ENCODE data around the gene NDUFB2. TPM values are rescaled to one million over a fixed set of nuclear protein-coding genes. Genes with fewer than 3 reads are reported as not detected.

Gene NDUFB2
- total and polyA plus RNA-seq, 2 of the 13 experiments (the other 11 are each of a cell fraction or from before 2014, with no cell fraction given) = 206 to 221 TPM

DNA sequence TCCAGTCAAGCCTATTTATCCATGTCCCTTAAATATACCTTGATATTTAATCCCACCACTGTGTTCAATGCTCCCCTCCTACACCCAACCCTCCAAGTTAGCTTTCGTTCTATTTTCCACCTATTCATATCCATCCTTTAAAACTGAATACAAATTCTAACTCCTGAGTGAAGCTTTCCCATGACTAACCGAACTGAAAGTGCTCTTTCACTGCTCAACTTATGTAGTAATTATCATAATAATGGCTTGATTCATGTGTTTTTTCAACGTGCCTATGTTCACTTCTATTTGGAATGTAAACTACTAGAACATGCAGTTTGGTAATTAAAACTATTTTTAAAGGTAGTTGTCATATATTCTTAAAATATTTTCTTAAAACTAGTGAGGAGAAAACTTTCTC, 58.0 kb downstream of the NDUFB2 start:
- TF ChIP-seq, protein P1, sequence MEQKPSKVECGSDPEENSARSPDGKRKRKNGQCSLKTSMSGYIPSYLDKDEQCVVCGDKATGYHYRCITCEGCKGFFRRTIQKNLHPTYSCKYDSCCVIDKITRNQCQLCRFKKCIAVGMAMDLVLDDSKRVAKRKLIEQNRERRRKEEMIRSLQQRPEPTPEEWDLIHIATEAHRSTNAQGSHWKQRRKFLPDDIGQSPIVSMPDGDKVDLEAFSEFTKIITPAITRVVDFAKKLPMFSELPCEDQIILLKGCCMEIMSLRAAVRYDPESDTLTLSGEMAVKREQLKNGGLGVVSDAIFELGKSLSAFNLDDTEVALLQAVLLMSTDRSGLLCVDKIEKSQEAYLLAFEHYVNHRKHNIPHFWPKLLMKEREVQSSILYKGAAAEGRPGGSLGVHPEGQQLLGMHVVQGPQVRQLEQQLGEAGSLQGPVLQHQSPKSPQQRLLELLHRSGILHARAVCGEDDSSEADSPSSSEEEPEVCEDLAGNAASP (CRISPR knock-in tag; IDR thresholded peaks at IDR 0.05; ENCODE audit: borderline replicate concordance) = no peak
- TF ChIP-seq, protein P2, sequence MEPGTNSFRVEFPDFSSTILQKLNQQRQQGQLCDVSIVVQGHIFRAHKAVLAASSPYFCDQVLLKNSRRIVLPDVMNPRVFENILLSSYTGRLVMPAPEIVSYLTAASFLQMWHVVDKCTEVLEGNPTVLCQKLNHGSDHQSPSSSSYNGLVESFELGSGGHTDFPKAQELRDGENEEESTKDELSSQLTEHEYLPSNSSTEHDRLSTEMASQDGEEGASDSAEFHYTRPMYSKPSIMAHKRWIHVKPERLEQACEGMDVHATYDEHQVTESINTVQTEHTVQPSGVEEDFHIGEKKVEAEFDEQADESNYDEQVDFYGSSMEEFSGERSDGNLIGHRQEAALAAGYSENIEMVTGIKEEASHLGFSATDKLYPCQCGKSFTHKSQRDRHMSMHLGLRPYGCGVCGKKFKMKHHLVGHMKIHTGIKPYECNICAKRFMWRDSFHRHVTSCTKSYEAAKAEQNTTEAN (CRISPR knock-in tag; conservative IDR thresholded peaks at IDR 0.05) = no peak
- TF ChIP-seq, protein P3, sequence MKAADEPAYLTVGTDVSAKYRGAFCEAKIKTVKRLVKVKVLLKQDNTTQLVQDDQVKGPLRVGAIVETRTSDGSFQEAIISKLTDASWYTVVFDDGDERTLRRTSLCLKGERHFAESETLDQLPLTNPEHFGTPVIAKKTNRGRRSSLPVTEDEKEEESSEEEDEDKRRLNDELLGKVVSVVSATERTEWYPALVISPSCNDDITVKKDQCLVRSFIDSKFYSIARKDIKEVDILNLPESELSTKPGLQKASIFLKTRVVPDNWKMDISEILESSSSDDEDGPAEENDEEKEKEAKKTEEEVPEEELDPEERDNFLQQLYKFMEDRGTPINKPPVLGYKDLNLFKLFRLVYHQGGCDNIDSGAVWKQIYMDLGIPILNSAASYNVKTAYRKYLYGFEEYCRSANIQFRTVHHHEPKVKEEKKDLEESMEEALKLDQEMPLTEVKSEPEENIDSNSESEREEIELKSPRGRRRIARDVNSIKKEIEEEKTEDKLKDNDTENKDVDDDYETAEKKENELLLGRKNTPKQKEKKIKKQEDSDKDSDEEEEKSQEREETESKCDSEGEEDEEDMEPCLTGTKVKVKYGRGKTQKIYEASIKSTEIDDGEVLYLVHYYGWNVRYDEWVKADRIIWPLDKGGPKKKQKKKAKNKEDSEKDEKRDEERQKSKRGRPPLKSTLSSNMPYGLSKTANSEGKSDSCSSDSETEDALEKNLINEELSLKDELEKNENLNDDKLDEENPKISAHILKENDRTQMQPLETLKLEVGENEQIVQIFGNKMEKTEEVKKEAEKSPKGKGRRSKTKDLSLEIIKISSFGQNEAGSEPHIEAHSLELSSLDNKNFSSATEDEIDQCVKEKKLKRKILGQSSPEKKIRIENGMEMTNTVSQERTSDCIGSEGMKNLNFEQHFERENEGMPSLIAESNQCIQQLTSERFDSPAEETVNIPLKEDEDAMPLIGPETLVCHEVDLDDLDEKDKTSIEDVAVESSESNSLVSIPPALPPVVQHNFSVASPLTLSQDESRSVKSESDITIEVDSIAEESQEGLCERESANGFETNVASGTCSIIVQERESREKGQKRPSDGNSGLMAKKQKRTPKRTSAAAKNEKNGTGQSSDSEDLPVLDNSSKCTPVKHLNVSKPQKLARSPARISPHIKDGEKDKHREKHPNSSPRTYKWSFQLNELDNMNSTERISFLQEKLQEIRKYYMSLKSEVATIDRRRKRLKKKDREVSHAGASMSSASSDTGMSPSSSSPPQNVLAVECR (CRISPR knock-in tag; IDR thresholded peaks at IDR 0.05; ENCODE audit: borderline replicate concordance) = no peak
- no peak for TF ChIP-seq ZNF335 (CRISPR knock-in tag; IDR thresholded peaks at IDR 0.05)
- no peak for TF ChIP-seq REL (CRISPR knock-in tag; conservative IDR thresholded peaks at IDR 0.05)
- no peak for TF ChIP-seq ZBTB8A (CRISPR knock-in tag; IDR thresholded peaks at IDR 0.05; ENCODE audit: borderline replicate concordance, low read depth)
- no peak for TF ChIP-seq DNMT3B (CRISPR knock-in tag; conservative IDR thresholded peaks at IDR 0.05)
- TF ChIP-seq ZBTB20 (CRISPR knock-in tag; IDR thresholded peaks at IDR 0.05; ENCODE audit: borderline replicate concordance, low read depth) = no peak
- TF ChIP-seq ZNF510 (CRISPR knock-in tag; IDR thresholded peaks at IDR 0.05; ENCODE audit: low read depth) = no peak
- TF ChIP-seq, protein P4, sequence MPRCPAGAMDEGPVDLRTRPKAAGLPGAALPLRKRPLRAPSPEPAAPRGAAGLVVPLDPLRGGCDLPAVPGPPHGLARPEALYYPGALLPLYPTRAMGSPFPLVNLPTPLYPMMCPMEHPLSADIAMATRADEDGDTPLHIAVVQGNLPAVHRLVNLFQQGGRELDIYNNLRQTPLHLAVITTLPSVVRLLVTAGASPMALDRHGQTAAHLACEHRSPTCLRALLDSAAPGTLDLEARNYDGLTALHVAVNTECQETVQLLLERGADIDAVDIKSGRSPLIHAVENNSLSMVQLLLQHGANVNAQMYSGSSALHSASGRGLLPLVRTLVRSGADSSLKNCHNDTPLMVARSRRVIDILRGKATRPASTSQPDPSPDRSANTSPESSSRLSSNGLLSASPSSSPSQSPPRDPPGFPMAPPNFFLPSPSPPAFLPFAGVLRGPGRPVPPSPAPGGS (CRISPR knock-in tag; IDR thresholded peaks at IDR 0.05) = no peak
- TF ChIP-seq, protein P5, sequence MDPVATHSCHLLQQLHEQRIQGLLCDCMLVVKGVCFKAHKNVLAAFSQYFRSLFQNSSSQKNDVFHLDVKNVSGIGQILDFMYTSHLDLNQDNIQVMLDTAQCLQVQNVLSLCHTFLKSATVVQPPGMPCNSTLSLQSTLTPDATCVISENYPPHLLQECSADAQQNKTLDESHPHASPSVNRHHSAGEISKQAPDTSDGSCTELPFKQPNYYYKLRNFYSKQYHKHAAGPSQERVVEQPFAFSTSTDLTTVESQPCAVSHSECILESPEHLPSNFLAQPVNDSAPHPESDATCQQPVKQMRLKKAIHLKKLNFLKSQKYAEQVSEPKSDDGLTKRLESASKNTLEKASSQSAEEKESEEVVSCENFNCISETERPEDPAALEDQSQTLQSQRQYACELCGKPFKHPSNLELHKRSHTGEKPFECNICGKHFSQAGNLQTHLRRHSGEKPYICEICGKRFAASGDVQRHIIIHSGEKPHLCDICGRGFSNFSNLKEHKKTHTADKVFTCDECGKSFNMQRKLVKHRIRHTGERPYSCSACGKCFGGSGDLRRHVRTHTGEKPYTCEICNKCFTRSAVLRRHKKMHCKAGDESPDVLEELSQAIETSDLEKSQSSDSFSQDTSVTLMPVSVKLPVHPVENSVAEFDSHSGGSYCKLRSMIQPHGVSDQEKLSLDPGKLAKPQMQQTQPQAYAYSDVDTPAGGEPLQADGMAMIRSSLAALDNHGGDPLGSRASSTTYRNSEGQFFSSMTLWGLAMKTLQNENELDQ (CRISPR knock-in tag; IDR thresholded peaks at IDR 0.05; ENCODE audit: borderline replicate concordance) = no peak
- TF ChIP-seq ZNF607 (CRISPR knock-in tag; IDR thresholded peaks at IDR 0.05; ENCODE audit: borderline replicate concordance) = no peak
- no peak for TF ChIP-seq ELF1 (CRISPR knock-in tag; IDR thresholded peaks at IDR 0.05)
- POLR2A ChIA-PET = no interaction called here
- 86% methylated on average over 3 of the region's 3 CpGs for WGBS (ENCODE audit: low lambda C conversion rate)
- Histone ChIP-seq H2AFZ (ENCODE audit: low read length) (no peak overlapping the region), H3K36me3 (replicated peaks in 1 of 2; ENCODE audit: control insufficient read depth in 1 of 2, insufficient read depth in 2 of 2, low read length in 2 of 2) (peaks cover 1 to 12% of the 10 kb centered on the region in 2 experiments; a peak in 2 of 5 replicates), H4K20me1 (ENCODE audit: insufficient read depth, low read length) (no peaks in the 10 kb centered on the region), H3K9ac (ENCODE audit: insufficient read depth, low read depth, low read length) (no peak overlapping the region), H3K27me3 (ENCODE audit: control insufficient read depth in 1 of 2, insufficient read depth in 2 of 2, low read length in 2 of 2) (no peaks in the 10 kb centered on the region), H3K4me1 (ENCODE audit: insufficient read depth, low read length) (peaks cover 15% of the 10 kb centered on the region; the same call in 1 of the 2 replicates), H3K27ac (ENCODE audit: extremely low read length, insufficient read depth, low read length) (no peak overlapping the region), H3K9me3 (ENCODE audit: low read length) (no peaks in the 10 kb centered on the region), H3K4me3 (replicated peaks in 1 of 3; ENCODE audit: insufficient read depth in 1 of 3, low read depth in 2 of 3, low read length in 3 of 3) (no peak overlapping the region), H3K4me2 (ENCODE audit: low read depth, low read length) (no peak overlapping the region), H3K79me2 (ENCODE audit: insufficient read depth, low read length) (no peaks in the 10 kb centered on the region)
- ATAC-seq = no peak
- BruUV-seq (replicated peaks) = no TSS peak
- intact Hi-C loops (cut with micrococcal nuclease; ENCODE audit: unreplicated experiment) = no loop called here
- in situ Hi-C loops (cut with HindIII; ENCODE audit: extremely low pct_ligation_motif_present, low pct_unique_long_range_greater_than_20kb) = no loop called here
- FAIRE-seq = no peak
- no peak for DNase-seq (ENCODE audit: low spot score)
- CTCF ChIA-PET (ENCODE audit: low intra/inter-chr PET ratio, low total read pairs) = no interaction called here
